ENCODE results near the gene NEDD8. TPM values are rescaled to one million over a fixed set of nuclear protein-coding genes. Genes with fewer than 3 reads are reported as not detected.

The NEDD8 gene
- total RNA-seq, 1 experiment from 2014 or later: 214 TPM

DNA sequence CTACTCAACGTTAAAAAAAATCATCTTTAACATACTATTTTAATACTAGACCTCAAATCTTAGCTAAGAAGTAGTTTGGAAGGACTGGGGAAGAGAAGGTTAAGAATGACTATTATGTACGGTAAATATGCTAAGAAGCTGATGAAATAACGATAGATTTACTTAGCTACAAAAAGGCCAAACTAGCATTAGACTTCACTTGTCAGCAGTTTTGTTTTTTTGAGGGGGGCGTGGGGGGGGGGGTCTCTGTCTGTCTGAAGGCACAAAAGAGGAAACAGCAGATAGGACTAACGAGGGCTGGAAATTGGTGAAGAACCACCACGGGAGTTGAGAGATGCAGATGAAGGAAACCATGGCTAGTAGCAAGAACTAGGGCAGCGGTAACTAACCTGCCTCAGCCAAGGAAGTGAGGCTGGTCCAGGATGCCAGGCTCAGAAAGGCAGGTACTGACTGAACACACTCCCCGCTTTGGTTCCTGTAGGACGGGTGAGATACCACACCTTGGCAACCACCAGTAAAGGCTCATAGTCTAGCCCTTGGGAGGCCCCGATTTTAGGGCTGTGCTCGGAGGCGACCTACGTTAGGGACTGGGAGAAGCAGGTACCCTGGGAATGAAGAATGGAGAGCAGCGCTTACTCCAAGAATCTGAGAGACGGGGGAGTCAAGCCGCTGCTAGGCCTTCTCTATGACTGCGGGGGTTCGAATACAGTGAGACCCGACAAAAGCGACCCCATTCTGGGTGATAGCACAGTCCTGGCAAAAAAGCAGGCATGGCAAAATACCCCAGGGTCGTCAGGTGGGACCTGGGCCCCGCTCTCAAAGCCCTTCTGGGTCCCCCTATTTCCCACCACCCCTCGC is 675 bp downstream of the NEDD8 start:
- peak overlapping the region; percentile 96 to 99 (median 98) for H3K27ac Mint-ChIP-seq

More for the DNA sequence above, 675 bp downstream of the NEDD8 start:
- H3K56ac ChIP-seq (ENCODE audit: insufficient read length, low read depth, low read length): no peak overlapping the region
- H3K9ac ChIP-seq (ENCODE audit: extremely low read depth, insufficient read length, low read length): peak overlapping the region; percentile 75
- peak overlapping the region; percentile 99 for H3K4me2 ChIP-seq (ENCODE audit: insufficient read depth, insufficient read length, low read length)
- H4K20me1 ChIP-seq (ENCODE audit: control insufficient read depth, insufficient read depth, insufficient read length): no peaks in the 10 kb centered on the region
- H3K14ac ChIP-seq (ENCODE audit: insufficient read depth, low read length): no peak overlapping the region; the same call in 1 of the 2 replicates
- no peak overlapping the region for H3K23ac ChIP-seq (ENCODE audit: insufficient read length, low read depth, low read length)
- H2AK5ac ChIP-seq (ENCODE audit: insufficient read length, low read length): no peak overlapping the region
- no peak overlapping the region for H3K18ac ChIP-seq (ENCODE audit: insufficient read length, low read depth, low read length)
- peak overlapping the region; percentile 8 for H4K8ac ChIP-seq (replicated peaks; ENCODE audit: insufficient read length, low read depth, low read length)
- no peak overlapping the region for H3T11ph ChIP-seq (ENCODE audit: low read length)
- H3K4me1 ChIP-seq (ENCODE audit: insufficient read depth, low read length): 0 out of 2 replicates have a peak, but pooled peaks cover 6% of the 10 kb centered on the region
- H3K27me3 ChIP-seq (ENCODE audit: insufficient read depth, low read length): no peaks in the 10 kb centered on the region
- H2BK15ac ChIP-seq (ENCODE audit: low read depth, low read length): no peak overlapping the region
- no peak for DNase-seq
- H3K79me1 ChIP-seq (ENCODE audit: insufficient read depth, low read depth, low read length, poor library complexity, severe bottlenecking): peaks cover 11% of the 10 kb centered on the region
- TF ChIP-seq, protein P1, sequence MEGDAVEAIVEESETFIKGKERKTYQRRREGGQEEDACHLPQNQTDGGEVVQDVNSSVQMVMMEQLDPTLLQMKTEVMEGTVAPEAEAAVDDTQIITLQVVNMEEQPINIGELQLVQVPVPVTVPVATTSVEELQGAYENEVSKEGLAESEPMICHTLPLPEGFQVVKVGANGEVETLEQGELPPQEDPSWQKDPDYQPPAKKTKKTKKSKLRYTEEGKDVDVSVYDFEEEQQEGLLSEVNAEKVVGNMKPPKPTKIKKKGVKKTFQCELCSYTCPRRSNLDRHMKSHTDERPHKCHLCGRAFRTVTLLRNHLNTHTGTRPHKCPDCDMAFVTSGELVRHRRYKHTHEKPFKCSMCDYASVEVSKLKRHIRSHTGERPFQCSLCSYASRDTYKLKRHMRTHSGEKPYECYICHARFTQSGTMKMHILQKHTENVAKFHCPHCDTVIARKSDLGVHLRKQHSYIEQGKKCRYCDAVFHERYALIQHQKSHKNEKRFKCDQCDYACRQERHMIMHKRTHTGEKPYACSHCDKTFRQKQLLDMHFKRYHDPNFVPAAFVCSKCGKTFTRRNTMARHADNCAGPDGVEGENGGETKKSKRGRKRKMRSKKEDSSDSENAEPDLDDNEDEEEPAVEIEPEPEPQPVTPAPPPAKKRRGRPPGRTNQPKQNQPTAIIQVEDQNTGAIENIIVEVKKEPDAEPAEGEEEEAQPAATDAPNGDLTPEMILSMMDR (conservative IDR thresholded peaks at IDR 0.05): no peak
- Mint-ChIP-seq H3K36me3 (ENCODE audit: insufficient read depth in 1 of 3, low read depth in 3 of 3) (peaks cover 14 to 39% (median 39%) of the 10 kb centered on the region in 3 experiments; a peak in 6 of 7 replicates), H3K4me1 (peaks cover 8 to 22% of the 10 kb centered on the region in 2 experiments), H3K4me3 (peak overlapping the region; percentile 98 to 99), H3K27me3 (ENCODE audit: low read depth) (no peaks in the 10 kb centered on the region), H3K9me3 (no peaks in the 10 kb centered on the region)
- H2BK5ac ChIP-seq (ENCODE audit: insufficient read length, low read length): no peak overlapping the region
- WGBS (ENCODE audit: extremely low coverage, insufficient read length, low lambda C conversion rate): 100% methylated on average over 1 of the region's 23 CpGs
- H2AFZ ChIP-seq (ENCODE audit: low read length): no peak overlapping the region
- no peak overlapping the region for H3K4ac ChIP-seq (ENCODE audit: low read depth, low read length)
- no peaks in the 10 kb centered on the region for H3K9me3 ChIP-seq (ENCODE audit: control insufficient read depth, low read depth, low read length)
- H2BK12ac ChIP-seq (ENCODE audit: insufficient read length, low read depth, low read length): no peak overlapping the region
- no peak overlapping the region for H2BK20ac ChIP-seq (ENCODE audit: low read depth, low read length, poor library complexity, severe bottlenecking)
- no peak overlapping the region for H4K5ac ChIP-seq (ENCODE audit: insufficient read length, low read depth, low read length)
- peaks cover 3% of the 10 kb centered on the region; the same call in 1 of the 2 replicates for H3K79me2 ChIP-seq (ENCODE audit: insufficient read depth, low read length)
- H3K27ac ChIP-seq (ENCODE audit: insufficient read length, low read depth, low read length): peak overlapping the region; percentile 57
- H3K23me2 ChIP-seq (ENCODE audit: insufficient read length, low read depth, low read length, poor library complexity, severe bottlenecking): peaks cover 15% of the 10 kb centered on the region
- H2BK120ac ChIP-seq (ENCODE audit: low read depth, low read length, poor library complexity, severe bottlenecking): no peak overlapping the region
- no peak overlapping the region for H4K91ac ChIP-seq (ENCODE audit: insufficient read length, low read depth, low read length)
